Stimulated activated CD4-positive, alpha-beta T cell treated with anti-CD3 and anti-CD28 coated beads, Interleukin-1b, Interleukin-23, amount 100 ng/mL, for 24 hours (primary cell): Measurements from ENCODE around the gene STEAP2.
A peak's percentile ranks its signal among the peaks of the same experiment; 100 is the strongest.
"Not testable (repeated sequence)": the region's sequence is repeated elsewhere in the genome, so short reads cannot be mapped to it uniquely, and the experiment has no call there.

Experiments
- DNase-seq, 4 experiments: peaks; one replicate each; pipeline ENCODE4 v3.0.0-alpha.2; 2020; ENCODE audit warnings: low read depth in 4 of 4, low spot score in 1 of 4

STEAP2 gene

GRCh38 chr7:90211391-90212148, at the start of gene STEAP2:
TSS of gene STEAP2 (plus strand) at chr7:90211740. CDS start at chr7:90225083, 13,343 bp downstream.
- DNase-seq: peak in 2 of 4 experiments; percentile 14 to 38

- DNase-seq: no peak
Observed at GRCh38 chr7:90163534-90163933, 48.0 kb upstream of the STEAP2 start.

- DNase-seq: no peak
Observed at GRCh38 chr7:90165724-90166123, 45.8 kb upstream of the STEAP2 start.

- no peak for DNase-seq
Observed at GRCh38 chr7:90166153-90166552, 45.4 kb upstream of the STEAP2 start.

- DNase-seq: no peak
Observed at GRCh38 chr7:90167361-90167760, 44.2 kb upstream of the STEAP2 start.

GRCh38 chr7:90169891-90170290, 41.6 kb upstream of the STEAP2 start:
- DNase-seq: no peak

- DNase-seq: no peak
Observed at GRCh38 chr7:90172121-90172520, 39.4 kb upstream of the STEAP2 start.

GRCh38 chr7:90172624-90173023, 38.9 kb upstream of the STEAP2 start:
- DNase-seq: no peak

GRCh38 chr7:90173127-90173844, 38.3 kb upstream of the STEAP2 start:
- no peak for DNase-seq

GRCh38 chr7:90175667-90176066, 35.9 kb upstream of the STEAP2 start:
- DNase-seq: no peak

- no peak for DNase-seq
Observed at GRCh38 chr7:90176195-90176594, 35.3 kb upstream of the STEAP2 start.

GRCh38 chr7:90178166-90178565, 33.4 kb upstream of the STEAP2 start:
- DNase-seq: no peak

GRCh38 chr7:90178679-90179278, 32.8 kb upstream of the STEAP2 start:
- DNase-seq: peak in 1 of 4 experiments; percentile 8

GRCh38 chr7:90180011-90180585, 31.4 kb upstream of the STEAP2 start:
- DNase-seq: no peak

GRCh38 chr7:90180649-90181048, 30.9 kb upstream of the STEAP2 start:
- no peak for DNase-seq

- DNase-seq: no peak
Observed at GRCh38 chr7:90181485-90181884, 30.1 kb upstream of the STEAP2 start.

- DNase-seq: not testable (repeated sequence)
Observed at GRCh38 chr7:90186290-90186689, 25.2 kb upstream of the STEAP2 start.

GRCh38 chr7:90187507-90188050, 24.0 kb upstream of the STEAP2 start:
- DNase-seq: no peak

- DNase-seq: no peak
Observed at GRCh38 chr7:90188281-90188680, 23.3 kb upstream of the STEAP2 start.

- no peak for DNase-seq
Observed at GRCh38 chr7:90190995-90191394, 20.5 kb upstream of the STEAP2 start.

GRCh38 chr7:90191648-90192047, 19.9 kb upstream of the STEAP2 start:
- DNase-seq: no peak
